ENCODE results near the gene SFTPD.
A peak's percentile ranks its signal among the peaks of the same experiment; 100 is the strongest.

Gene SFTPD

DNA sequence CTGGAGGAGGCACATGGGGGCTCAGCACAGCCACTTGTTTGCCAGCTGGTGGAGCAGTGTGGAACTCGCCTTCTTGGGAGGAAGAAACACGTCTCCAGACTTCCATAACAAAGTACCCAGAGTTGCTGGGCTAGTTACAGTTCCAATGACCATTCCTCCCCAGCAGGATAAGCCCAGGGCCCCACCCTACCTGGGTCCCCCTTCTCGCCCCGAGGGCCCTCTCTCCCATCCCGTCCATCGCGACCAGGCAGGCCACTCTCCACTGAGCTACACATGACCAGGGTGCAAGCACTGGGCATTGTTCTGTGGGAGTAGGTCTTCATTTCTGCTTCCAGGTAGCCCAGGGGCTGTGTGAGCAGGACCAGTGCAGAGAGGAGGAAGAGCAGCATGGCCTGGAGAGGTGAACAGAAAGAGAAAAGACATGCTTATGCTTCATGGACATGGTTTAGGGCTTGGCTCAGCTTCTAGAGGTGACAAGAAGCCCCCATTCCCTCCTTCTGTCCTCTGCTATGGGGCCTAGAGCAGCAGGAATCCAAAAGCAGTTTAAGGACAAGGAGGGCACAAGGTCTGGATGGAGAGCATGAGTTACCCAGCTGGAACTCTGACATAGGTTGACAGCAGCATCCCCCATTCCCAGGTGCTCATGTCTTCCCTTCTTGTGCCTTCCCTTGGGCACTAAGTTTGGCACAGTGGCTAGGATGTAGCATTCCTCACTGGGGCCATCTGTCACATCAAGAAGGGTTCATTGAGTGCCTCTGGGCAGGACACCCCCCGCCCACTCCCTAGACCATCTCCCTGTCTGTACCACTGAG is 2.4 kb downstream of the SFTPD start:
- no peak for DNase-seq (ENCODE audit: low read depth)

DNA sequence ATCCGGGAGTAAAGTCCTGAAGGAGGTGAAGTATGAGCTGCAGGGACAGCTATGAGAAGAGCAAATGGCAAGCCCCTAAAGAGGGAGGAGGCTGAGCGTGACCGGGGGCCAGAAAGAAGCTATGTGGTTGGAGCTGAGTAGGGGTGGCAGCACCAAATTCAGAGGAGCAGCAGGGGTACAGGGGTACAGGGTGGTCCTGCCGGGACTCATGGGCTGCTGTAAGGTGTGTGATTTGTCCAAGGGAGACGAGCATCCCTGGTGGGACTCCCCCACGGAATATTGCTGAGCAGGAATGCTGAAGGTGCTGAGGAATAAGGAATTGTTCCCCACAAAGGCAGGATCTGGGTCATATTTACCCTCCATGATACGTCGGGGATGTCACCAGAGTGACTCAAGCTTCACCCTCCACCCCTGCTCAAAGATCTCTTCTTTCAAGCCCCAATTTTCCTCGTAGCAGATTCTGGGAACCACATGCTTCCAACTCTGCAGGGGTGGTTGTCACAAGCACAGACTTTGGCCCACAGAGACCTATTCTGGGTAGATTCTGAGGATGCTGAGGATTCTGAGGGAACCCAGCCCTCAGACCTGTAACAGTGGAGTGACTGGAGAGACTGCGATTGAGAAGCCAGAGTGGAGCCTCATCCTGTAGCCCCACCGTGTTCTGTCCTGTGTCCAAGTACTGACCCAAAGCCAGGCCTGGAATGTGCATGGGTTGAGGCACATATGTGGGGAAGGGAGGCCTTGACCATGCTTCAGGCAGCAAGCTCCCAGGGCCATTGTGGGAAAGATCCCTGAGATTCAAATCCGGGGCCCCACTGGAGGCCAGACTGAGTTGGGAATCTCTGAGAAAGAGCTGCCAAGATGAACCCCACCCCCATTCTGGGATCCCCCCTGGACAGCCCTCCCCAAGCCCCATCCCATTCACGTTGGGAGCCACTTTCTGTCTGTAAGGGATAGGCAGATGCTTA is 4.2 kb downstream of the SFTPD start:
- no peak for DNase-seq (ENCODE audit: low read depth)
- no peak overlapping the region for H3K4me3 ChIP-seq (ENCODE audit: low read depth, low read length)

More for the DNA sequence above, 2.4 kb downstream of the SFTPD start:
- H3K4me3 ChIP-seq (ENCODE audit: low read depth, low read length), result no peak overlapping the region

DNA sequence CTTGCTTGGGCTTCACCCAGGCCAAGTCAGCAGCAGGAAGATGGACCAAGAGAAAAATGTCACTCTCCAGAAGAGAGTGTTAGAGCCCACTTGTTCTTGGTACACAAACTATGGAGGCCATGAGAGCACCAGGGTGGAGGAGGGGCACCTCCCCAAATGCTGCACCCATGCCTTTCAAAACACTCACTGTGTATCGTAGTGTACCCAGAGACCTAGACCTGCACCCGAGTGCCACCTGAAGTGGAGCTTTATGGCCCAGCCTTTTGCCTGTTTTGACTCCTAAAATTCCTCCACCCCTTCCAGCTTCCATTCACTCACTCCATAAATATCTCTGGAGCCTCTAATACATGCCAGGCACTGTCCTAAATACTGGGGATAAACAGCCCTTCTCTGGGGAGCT is 5.0 kb downstream of the SFTPD start:
- no peak overlapping the region for H3K4me3 ChIP-seq (ENCODE audit: low read depth, low read length)
- no peak for DNase-seq (ENCODE audit: low read depth)

DNA sequence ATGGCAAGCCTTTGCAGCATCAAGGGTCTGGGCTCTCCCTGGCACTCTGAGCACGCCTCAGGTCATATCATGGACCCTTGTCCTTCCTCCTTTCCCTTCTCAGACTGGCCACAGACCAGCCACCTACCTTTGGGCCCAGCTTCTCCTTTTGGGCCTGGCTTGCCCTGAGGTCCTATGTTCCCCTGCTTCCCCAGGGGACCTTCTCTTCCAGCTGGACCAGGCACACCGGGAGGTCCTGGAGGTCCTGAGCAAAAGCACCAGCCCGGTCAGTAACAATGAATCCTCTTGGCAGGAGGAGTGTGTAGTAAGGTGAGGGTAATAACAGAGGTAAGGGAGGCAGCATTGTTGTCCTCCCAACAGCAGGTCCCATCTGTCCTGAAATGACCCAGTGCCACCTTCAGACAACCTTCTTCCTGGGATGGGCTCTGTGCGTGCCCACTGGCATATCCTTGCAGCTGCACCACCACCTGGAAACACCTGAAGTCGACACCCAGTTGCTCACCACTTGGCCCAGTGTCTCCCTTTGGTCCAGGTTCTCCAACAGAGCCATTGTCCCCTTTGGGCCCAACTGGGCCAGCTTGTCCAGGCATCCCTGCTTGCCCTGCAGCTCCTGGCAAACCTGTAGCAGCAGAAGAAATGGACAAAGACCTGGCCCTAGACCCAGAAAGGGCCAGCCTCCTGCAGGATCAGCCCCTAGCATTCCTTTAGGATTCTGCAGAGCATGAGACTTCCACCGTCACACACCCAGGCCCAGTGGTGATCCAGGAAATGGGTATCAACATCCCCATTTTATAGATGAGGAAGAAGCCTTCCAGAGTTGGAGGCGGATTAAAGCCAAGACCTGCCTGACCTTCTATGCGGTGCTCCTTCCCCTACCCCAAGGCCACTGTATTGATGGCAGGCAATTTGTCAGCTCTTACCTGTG is 6.4 kb downstream of the SFTPD start:
- DNase-seq (ENCODE audit: low read depth), result no peak
- H3K4me3 ChIP-seq (ENCODE audit: low read depth, low read length), result no peak overlapping the region

DNA sequence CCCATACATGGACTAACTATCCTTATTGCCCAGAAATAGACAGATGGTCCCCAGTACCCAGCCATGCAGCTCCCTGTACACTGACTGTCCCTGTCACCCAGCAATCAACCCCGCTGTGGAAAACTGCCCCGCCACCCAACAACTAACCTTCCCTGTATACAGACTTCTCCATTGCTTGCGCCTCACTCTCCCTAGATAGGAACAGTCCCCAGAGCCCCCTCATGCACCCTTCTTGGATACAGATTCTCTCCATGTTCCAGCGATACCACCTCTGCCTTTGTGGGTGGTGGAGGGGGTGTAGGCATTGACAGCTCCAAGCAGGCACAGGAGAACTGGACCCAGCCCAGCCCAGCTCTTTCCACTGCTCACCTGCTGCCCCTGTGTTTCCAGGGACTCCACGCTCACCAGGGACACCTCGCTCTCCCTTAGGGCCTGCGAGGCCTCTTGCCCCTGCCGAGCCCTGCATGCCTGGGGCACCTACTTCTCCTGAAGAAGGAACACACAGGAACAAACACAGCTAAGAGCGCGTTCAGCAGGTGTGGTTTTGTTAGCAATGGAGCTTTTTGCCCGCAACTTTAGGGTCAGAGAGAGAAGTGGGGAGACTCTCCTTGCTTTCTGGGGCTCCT is 7.2 kb downstream of the SFTPD start:
- no peak overlapping the region for H3K4me3 ChIP-seq (ENCODE audit: low read depth, low read length)
- DNase-seq (ENCODE audit: low read depth), result no peak

DNA sequence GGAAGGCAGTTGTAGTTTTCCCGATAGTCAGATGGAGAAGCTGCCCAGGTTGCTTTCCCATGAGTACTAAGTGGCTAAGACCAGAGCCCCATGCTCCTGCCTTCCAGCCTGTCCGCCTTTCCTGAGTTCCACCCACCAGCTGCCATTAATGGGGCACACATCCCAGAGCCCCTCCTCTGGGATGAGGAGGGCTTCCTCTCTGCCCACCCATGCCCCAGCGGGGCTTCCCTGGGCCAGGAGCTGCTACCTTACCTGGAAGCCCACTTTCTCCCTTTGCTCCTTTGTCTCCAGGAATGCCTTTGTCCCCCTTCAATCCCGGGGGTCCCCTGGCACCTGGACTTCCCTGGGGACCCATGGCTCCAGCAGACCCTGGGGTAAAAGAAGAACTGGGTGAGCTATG is 7.8 kb downstream of the SFTPD start:
- no peak for DNase-seq (ENCODE audit: low read depth)
- H3K4me3 ChIP-seq (ENCODE audit: low read depth, low read length), result no peak overlapping the region

DNA sequence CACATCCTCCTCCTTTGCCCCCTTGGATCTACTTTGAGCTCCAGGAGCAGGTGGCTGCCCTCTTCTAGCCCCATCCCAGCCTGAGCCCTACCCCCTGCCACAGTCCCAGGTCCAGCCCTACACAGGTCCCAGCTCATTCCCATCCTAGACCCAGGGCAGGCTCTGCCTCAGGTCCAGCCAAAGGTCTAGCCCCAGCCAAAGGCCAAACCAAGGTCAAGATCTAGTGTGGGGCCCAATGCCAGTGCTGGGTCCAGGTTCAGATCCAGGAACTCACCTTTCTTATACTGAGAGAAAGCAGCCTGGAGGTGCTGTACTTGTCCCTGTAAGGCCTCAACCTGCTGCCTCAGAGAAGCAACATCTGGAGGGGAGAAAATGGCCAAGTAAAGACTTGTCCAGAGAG is 8.5 kb downstream of the SFTPD start:
- no peak overlapping the region for H3K4me3 ChIP-seq (ENCODE audit: low read depth, low read length)
- no peak for DNase-seq (ENCODE audit: low read depth)

DNA sequence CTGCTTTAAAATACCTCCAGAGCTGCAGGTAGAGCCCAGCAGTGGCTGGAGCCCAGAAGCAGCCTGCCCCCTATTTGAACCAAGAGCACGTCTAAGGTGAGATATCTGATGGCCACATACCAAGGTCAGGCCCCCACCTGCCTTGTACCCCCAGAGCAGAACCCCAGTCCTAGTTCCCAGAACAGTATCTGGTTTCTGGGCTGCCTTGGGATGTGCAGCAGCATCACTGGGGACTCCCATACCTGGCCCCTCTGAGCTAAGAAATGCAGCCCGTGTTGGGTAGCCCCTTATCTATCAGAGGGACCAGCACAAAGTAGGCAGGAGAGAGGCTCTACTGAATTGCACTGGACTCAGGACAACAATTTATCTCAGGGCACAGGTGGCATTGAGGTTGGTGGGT is 8.9 kb downstream of the SFTPD start:
- no peak overlapping the region for H3K4me3 ChIP-seq (ENCODE audit: low read depth, low read length)
- DNase-seq (ENCODE audit: low read depth), result no peak

DNA sequence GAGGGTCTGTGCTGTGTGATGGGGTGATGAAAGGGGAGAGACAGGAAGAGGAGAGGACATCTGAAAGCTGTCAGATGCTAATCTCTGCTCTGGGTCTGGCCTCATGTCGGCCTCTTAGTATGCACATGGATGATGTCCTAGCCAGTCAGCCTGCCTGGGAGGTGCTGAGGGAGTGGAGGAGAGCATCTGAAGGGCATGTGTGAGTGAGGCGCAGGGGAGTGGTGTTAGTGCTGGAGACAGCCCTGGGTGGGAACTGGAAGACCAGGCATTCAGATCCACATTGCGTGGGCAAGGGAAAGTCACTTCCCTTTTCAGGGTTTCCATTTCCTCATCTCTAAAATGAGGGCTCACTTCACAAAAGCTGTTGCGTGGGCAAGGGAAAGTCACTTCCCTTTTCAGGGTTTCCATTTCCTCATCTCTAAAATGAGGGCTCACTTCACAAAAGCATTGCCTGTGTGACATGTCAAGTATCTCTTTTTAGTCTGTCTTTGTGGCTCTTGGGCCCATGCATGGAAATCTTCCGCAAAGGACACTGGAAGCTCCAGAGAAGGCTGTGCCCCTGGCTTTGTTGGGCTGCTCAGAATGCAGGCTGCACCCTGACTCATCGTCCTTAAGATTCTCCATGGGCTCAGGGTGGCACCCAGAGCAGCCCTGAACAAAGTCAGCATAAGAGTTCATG is 10.0 kb downstream of the SFTPD start:
- DNase-seq (ENCODE audit: low read depth), result no peak

DNA sequence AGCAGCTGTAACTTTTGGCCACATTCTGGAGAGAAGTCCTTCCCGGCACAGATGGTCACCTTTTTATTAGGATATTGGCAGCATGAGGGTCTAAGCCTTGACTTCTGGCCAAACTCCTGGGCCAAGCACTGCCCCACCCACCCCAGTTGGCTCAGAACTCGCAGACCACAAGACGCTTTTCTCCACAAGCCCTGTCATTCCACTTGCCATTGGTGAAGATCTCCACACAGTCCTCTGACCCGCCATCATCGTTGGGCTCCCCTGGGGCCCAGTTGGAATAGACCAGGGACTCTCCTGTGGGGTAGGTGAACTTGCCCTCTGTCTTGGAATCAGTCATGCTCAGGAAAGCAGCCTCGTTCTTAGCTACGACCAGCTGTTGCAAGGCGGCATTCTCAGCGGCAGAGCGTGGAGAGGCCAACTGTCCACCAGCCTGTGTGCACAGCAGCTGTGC is 11.2 kb downstream of the SFTPD start:
- DNase-seq (ENCODE audit: low read depth), result peak; percentile 22
- H3K4me3 ChIP-seq (ENCODE audit: low read depth, low read length), result no peak overlapping the region

More for the DNA sequence above, 10.0 kb downstream of the SFTPD start:
- H3K4me3 ChIP-seq (ENCODE audit: low read depth, low read length), result no peak overlapping the region

DNA sequence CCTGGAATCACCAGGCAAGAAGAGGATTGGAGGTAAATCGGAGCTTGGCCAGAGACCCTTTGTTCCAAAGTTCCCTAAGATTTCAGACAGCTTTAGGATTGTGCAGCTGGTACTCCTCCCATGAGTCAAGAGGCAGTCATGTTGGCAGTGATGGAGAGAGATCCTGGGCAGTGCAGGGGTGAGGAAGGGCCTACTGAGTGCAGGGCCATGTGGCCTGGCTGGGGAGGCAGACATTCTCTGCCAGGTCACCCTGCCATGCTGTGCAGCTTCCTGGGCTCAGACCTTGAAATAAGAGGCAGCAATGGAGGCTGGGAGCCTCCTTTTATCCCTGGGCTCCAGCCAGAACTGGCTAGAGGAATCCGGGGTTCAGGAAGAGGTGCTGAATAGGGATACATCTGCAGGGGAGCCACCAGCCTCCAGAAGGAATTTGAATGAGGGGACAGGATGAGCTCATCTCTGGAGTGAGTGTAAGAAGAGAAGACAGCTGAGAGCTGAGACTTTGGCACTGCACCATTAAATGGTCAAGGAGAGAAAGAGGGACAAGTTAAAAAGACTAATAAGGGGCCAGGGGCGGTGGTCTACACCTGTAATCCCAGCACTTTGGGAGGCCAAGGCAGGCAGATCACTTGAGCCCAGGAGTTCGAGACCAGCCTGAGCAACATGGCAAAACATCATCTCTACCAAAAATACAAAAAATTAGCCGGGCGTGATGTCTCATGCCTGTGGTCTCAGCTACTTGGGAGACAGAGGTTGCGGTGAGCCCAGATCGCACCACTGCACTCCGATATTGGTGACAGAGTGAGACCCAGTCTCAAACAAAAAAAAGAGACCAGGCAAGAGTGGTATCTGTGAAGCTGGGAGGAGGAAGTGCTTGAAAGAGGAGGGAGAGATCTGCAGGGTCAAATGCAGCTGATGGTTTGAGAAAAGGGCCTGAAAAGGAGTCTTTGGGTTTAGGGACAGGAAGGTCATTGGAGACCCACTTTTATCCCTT is 12.0 kb downstream of the SFTPD start:
- H3K4me3 ChIP-seq (ENCODE audit: low read depth, low read length), result no peak overlapping the region
- no peak for DNase-seq (ENCODE audit: low read depth)

DNA sequence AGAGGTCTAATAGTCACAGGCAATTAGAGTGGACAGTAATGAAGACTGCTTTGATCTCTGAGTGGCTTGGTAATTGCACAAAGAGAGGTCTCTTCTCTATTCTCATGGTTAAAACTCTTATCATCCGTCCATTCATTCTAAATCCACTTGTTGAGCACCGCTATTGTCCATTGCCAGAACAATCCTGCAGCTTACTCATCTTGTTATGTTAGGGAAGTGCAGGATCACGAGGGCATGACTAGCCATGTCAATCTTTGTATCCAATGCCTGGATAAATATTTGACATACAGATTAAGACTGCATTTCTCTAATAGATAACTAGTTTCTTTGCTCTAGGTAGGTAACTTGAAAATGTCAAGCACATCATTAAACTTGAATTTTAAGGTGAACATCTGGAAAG is 14.9 kb downstream of the SFTPD start:
- no peak overlapping the region for H3K4me3 ChIP-seq (ENCODE audit: low read depth, low read length)
- DNase-seq (ENCODE audit: low read depth), result no peak

DNA sequence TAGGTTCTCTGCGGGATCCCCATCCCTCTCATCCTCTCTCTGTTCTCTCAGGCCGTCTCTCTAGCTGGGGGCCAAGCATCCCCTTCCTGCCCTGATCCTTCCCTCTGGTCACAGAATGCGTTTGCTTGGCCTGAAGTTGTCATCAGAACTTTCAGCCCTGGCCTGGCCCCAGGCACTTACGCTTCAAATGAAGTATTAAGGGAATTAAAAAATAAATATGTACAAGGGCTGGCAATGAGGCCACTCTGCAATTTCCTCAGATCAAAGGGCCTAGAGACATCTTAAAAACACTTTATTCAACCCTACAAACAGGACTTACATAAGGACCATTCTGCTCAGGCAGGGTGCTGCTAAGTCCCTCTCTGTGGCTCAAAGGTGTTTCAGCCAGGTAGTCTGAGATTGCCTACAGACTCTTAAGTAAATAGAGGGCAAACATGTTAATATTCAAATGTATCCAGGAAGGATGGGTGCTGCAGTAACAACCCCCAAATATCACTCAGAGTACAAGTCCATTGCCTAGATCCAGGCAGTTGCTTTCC is 16.0 kb downstream of the SFTPD start:
- no peak for DNase-seq (ENCODE audit: low read depth)
- no peak overlapping the region for H3K4me3 ChIP-seq (ENCODE audit: low read depth, low read length)

DNA sequence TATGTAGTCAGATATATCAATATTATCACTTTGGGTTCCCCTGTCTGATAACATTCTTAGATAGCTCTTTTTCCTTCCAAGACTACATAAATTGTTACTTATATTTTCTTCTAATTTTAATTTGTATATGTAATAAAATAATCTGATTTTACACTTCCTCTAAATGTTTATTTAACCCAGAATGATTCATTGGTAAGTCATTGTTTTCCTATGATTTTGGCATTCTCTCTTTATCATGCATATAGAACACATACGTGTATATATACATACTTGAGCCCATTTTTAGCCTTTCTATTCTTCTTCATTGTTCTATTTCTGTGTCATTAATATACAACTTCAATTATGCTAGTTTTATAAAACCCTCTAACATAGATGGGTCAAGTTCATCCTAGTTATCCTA is 16.6 kb downstream of the SFTPD start:
- DNase-seq (ENCODE audit: low read depth), result no peak
- H3K4me3 ChIP-seq (ENCODE audit: low read depth, low read length), result no peak overlapping the region

DNA sequence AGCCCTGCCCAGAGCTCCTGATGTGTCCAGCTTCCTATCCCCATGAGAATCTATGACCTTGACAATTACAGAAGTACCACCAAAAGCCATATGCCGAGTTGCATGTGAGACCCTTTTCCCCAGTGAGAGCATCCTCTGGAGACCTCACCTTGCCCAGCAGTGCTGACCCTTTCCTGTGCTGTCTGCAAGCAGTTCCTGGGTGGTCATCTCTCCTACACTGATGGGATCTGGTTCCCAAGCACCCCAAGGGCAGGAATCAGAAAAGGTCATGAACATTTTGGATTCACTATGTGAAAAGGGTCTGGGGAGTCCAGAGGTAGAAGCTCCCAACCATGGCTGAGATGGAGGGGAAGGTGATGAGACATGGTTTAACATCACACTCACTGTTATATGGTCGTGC is 18.2 kb downstream of the SFTPD start:
- H3K4me3 ChIP-seq (ENCODE audit: low read depth, low read length), result no peak overlapping the region
- DNase-seq (ENCODE audit: low read depth), result no peak

DNA sequence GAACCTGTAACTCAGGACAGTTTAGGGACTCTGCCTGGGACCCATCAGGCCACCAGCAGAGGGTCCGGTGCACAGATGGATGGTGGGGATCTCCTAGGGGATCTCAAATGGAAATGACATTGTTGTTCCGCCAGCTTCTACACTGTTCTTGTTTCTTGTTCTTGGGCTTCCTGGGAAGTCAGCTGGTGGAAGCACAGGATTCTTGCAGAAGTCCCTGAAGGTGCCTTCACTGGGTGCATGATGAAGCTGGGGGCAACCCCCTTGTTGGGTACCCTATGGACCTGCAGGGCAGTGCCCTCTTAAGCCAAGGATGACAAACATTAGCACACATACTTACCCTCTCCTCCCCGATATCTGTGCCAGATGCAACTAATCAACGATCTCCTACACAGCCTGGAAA is 18.6 kb downstream of the SFTPD start:
- no peak overlapping the region for H3K4me3 ChIP-seq (ENCODE audit: low read depth, low read length)
- no peak for DNase-seq (ENCODE audit: low read depth)

DNA sequence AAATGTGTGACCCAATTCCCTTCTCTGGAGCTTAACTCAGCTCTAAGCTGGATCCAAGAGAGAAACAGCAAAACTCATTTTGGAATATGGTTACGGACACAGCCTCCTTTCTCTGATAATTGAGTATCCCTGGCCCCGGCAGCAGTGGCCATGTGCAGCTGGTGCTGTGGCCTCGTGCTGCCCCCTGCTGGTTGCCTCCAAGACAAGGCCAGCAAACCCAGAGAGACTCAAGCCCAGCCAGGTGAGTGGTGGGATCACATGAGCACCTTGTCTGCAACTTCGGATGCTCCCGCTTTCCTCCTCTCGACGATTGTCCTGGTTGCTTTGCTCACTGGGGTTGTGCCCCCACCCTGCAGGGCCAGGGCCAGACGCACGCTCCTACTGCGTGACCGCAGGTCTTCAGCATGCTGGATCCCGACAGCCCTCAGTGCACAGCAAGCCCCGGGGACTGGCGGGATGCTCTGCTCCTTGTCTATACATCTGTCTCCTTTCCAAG is 19.4 kb downstream of the SFTPD start:
- DNase-seq (ENCODE audit: low read depth), result no peak
- no peak overlapping the region for H3K4me3 ChIP-seq (ENCODE audit: low read depth, low read length)

Measured in skeletal muscle cell (primary cell).